OCI-LY7 (cell line): ENCODE data around the gene SP100. TPM values are rescaled to one million over a fixed set of nuclear protein-coding genes. Genes with fewer than 3 reads are reported as not detected.
A peak's percentile ranks its signal among the peaks of the same experiment; 100 is the strongest.

ENCODE experiments used
- BruUV-seq: library from RNA; stranded (reverse); fragments of 400-500 nt; replicated peaks from 2 replicates; lab custom pipeline; 2021; lab: Mats Ljungman, UMichigan
- CTCF ChIA-PET: fragments of 300-600 bp; sonication (Branson Sonifier 250); formaldehyde crosslinking; loops from one replicate; lab custom pipeline; 2022; ENCODE audit warnings: antibody characterized with exemption; ENCODE audit not compliant: unreplicated experiment; lab: Charles Lee
- POLR2A ChIA-PET: fragments of 300-600 bp; sonication (Branson Sonifier 250); formaldehyde crosslinking; loops from one replicate; lab custom pipeline; 2022; ENCODE audit warnings: antibody characterized with exemption; lab: Charles Lee
- DNase-seq: peaks from one replicate; pipeline ENCODE4 v3.0.0-alpha.2; 2015; ENCODE audit warnings: low spot score
- H2AFZ ChIP-seq: fragments of 200-600 bp; sonication (generic), shearing (Covaris generic); 2 replicates; pipeline ENCODE4 v1.6.1; 2014; ENCODE audit warnings: mild to moderate bottlenecking, antibody characterized with exemption, low read length, moderate library complexity
- H3K27ac ChIP-seq: fragments of 200-600 bp; sonication (generic); 2 replicates; pipeline ENCODE4 v1.5.1; 2014; ENCODE audit warnings: mixed run types, low read depth, mild to moderate bottlenecking, moderate library complexity, low read length, inconsistent platforms; ENCODE audit not compliant: poor library complexity, severe bottlenecking
- H3K36me3 ChIP-seq: fragments of 200-600 bp; sonication (generic); 2 replicates; pipeline ENCODE4 v1.6.1; 2014; ENCODE audit warnings: mild to moderate bottlenecking, antibody characterized with exemption, low read length, moderate library complexity, mixed read lengths; ENCODE audit not compliant: insufficient read depth
- H3K4me1 ChIP-seq: fragments of 200-600 bp; sonication (generic); 2 replicates; pipeline ENCODE4 v1.5.1; 2014; ENCODE audit warnings: mild to moderate bottlenecking, low read length; ENCODE audit not compliant: insufficient read depth, poor library complexity, severe bottlenecking
- H3K4me2 ChIP-seq: fragments of 200-600 bp; sonication (generic); 2 replicates; pipeline ENCODE4 v1.6.1; 2014; ENCODE audit warnings: mild to moderate bottlenecking, low read length
- H3K4me3 ChIP-seq: fragments of 200-600 bp; sonication (generic); 2 replicates; pipeline ENCODE4 v1.5.1; 2014; ENCODE audit warnings: mild to moderate bottlenecking, low read depth, low read length; ENCODE audit not compliant: poor library complexity, severe bottlenecking
- H3K79me2 ChIP-seq: fragments of 200-600 bp; sonication (generic); 2 replicates; pipeline ENCODE4 v1.6.1; 2016; ENCODE audit warnings: low read depth, mild to moderate bottlenecking, low read length, moderate library complexity, mixed read lengths; ENCODE audit not compliant: insufficient read depth
- H3K9me2 ChIP-seq: fragments of 200-600 bp; sonication (generic); 2 replicates; pipeline ENCODE4 v1.6.1; 2016; ENCODE audit warnings: mild to moderate bottlenecking, low read length, mixed read lengths; ENCODE audit not compliant: insufficient read depth
- H3K9me3 ChIP-seq: fragments of 200-600 bp; sonication (generic); 2 replicates; pipeline ENCODE4 v1.6.1; 2014; ENCODE audit warnings: mild to moderate bottlenecking, mixed run types, low read length, mixed read lengths
- H4K20me1 ChIP-seq: fragments of 200-600 bp; sonication (generic); 2 replicates; pipeline ENCODE4 v1.6.1; 2014; ENCODE audit warnings: mild to moderate bottlenecking, antibody characterized with exemption, low read length, moderate library complexity, mixed read lengths; ENCODE audit not compliant: insufficient read depth
- EZH2phosphoT487 ChIP-seq: fragments of 200-600 bp; sonication (generic); IDR thresholded peaks from 2 replicates; pipeline ENCODE4 v1.6.1; 2018; ENCODE audit warnings: low read depth, borderline replicate concordance, mild to moderate bottlenecking, mixed run types, antibody characterized with exemption, low read length, moderate library complexity, mixed read lengths
- intact Hi-C: fragments of 100-400 bp; cut with micrococcal nuclease; formaldehyde crosslinking; loops from one replicate; pipeline ENCODE4 v1.10.0; 2022; ENCODE audit not compliant: unreplicated experiment
- total RNA-seq, 2 experiments: library from RNA; depleted of rRNA in 1 of 2; stranded (reverse); fragments of >200 nt in 1 of 2; shearing (Covaris generic) in 1 of 2; gene quantifications; 2 replicates each; pipeline ENCODE4 v1.2.3, GENCODE V29; 2014 to 2022
- TF ChIP-seq, protein P1 (sequence below): fragments of 200-600 bp; sonication (generic); conservative IDR thresholded peaks from 2 replicates; pipeline ENCODE4 v1.5.1; 2014; ENCODE audit warnings: mild to moderate bottlenecking, antibody characterized with exemption, low read length, moderate library complexity, mixed read lengths

The SP100 gene
- total RNA-seq, 2 experiments from 2014 or later: 44.6 to 54.5 TPM

DNA sequence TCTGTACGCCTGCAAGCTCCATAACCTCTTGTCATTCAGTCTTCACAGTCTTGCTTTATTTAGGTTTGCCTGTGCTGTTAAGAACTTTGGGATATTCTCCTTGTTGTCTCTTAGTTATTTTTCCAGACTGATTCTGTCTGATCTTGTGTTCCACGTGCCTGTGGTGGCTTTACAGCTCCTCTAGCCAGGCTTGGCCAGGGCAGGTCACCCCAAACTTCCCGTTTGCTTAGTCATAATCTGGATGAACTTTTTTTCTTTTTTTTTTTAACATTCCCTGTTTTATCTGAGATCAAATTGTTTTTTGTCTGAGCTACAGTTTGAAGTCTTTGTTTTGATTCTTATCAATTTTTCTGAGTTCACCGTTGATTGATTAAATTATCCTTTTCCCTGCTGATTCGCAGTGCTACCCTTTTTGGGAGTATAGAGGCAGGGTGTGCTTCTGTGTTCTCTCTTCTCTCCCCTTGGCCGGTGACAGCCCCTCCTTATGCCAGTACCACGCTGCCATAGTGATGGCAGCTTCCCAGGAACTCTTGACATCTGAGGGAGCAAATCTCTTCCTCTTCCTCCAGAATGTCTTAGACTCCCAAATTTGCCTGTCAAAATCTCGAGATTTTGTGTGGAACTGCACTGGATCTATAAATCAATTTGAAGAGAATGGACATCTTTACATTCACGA is 2.5 kb downstream of the SP100 start:
- Histone ChIP-seq H3K27ac (no peak overlapping the region), H3K9me2 (no peaks in the 10 kb centered on the region), H3K4me3 (peak overlapping the region; percentile 72), H3K4me2 (peak overlapping the region; percentile 83), H2AFZ (peak overlapping the region; percentile 49; the same call in 1 of the 2 replicates), H3K79me2 (peaks cover 60% of the 10 kb centered on the region), H3K4me1 (peaks cover 33% of the 10 kb centered on the region), H3K36me3 (peaks cover 14% of the 10 kb centered on the region), H4K20me1 (peaks cover 5% of the 10 kb centered on the region; the same call in 1 of the 2 replicates), H3K9me3 (no peaks in the 10 kb centered on the region)
- ChIA-PET POLR2A (interaction anchor here (1.1 to 3.5 kb wide), 8 partner anchors 9 to 216 kb away, joined by 3 to 16 read pairs (median 5); no protein-coding TSS in a partner anchor), CTCF (interaction anchor here (2.0 kb wide), 1 partner anchor 9 kb away, joined by 5 read pairs; no protein-coding TSS in a partner anchor)
- TF ChIP-seq EZH2phosphoT487: no peak
- TF ChIP-seq, protein P1, sequence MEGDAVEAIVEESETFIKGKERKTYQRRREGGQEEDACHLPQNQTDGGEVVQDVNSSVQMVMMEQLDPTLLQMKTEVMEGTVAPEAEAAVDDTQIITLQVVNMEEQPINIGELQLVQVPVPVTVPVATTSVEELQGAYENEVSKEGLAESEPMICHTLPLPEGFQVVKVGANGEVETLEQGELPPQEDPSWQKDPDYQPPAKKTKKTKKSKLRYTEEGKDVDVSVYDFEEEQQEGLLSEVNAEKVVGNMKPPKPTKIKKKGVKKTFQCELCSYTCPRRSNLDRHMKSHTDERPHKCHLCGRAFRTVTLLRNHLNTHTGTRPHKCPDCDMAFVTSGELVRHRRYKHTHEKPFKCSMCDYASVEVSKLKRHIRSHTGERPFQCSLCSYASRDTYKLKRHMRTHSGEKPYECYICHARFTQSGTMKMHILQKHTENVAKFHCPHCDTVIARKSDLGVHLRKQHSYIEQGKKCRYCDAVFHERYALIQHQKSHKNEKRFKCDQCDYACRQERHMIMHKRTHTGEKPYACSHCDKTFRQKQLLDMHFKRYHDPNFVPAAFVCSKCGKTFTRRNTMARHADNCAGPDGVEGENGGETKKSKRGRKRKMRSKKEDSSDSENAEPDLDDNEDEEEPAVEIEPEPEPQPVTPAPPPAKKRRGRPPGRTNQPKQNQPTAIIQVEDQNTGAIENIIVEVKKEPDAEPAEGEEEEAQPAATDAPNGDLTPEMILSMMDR: no peak
- no TSS peak for BruUV-seq
- DNase-seq: no peak
- intact Hi-C loops: loop anchor here (5.0 kb wide), 2 partner anchors 91 to 191 kb away; partner anchors contain the start of genes SP140 and SP140L

DNA sequence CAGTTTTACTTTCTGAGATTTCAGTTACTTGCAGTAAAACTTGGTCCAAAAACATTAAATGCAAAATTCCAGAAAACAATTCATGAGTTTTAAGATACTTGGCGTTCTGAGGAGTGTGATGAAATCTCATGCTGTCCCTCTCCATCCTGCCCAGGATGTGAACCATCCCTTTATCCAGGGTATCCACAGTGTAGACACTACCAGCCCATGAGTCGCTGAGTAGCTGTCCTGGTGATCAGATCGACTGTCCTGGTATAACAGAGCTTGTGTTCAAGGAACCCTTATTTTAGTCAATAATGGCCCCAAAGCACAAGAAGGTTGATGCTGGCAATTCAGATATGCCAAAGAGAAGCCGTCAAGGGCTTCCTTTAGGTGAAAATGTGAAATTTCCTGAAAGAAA is 3.2 kb downstream of the SP100 start:
- no peak for DNase-seq
- peak overlapping the region; percentile 72 for H3K4me3 ChIP-seq
- intact Hi-C loops: loop anchor here (5.0 kb wide), 2 partner anchors 92 to 192 kb away; partner anchors contain the start of genes SP140 and SP140L
- H3K4me1 ChIP-seq: peaks cover 26% of the 10 kb centered on the region
- POLR2A ChIA-PET: no interaction called here
- peaks cover 66% of the 10 kb centered on the region for H3K79me2 ChIP-seq
- no peaks in the 10 kb centered on the region for H3K9me3 ChIP-seq
- TF ChIP-seq, protein P1: no peak
- TF ChIP-seq EZH2phosphoT487: no peak
- H3K36me3 ChIP-seq: peaks cover 21% of the 10 kb centered on the region
- H3K27ac ChIP-seq: no peak overlapping the region
- peak overlapping the region; percentile 83 for H3K4me2 ChIP-seq
- CTCF ChIA-PET: interaction anchor here (0.9 kb wide), 1 partner anchor 196 kb away, joined by 3 read pairs; no protein-coding TSS in a partner anchor
- H3K9me2 ChIP-seq: no peaks in the 10 kb centered on the region
- peaks cover 5% of the 10 kb centered on the region; the same call in 1 of the 2 replicates for H4K20me1 ChIP-seq
- peak overlapping the region; percentile 49; the same call in 1 of the 2 replicates for H2AFZ ChIP-seq
- BruUV-seq: no TSS peak

DNA sequence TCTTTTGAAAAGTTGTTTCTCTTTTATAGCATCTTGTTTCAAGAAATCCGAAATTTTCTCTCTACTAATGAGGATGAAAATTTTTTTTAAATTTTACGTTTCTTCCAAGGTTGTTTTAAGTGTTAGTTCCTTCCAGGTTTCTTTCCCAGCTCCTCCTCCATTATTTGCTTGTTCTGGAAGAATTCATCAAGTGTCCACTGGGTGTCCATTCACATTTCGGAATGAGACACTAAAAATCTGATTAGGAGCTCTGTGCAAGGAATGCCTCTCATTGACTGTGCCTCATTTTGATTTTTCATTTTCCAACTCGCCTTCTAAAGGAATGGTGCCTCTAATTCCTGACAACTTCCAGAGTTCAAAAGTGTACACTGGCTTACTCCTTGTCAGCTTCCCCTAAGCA is 6.1 kb downstream of the SP100 start:
- TF ChIP-seq, protein P1: no peak
- TF ChIP-seq EZH2phosphoT487: no peak
- BruUV-seq: no TSS peak
- ChIA-PET CTCF (no interaction called here), POLR2A (interaction anchor here (0.6 to 0.7 kb wide), 2 partner anchors 14 to 200 kb away, joined by 3 to 4 read pairs; no protein-coding TSS in a partner anchor)
- DNase-seq: no peak
- H3K4me1 ChIP-seq: peaks cover 18% of the 10 kb centered on the region
- no peaks in the 10 kb centered on the region for H3K9me3 ChIP-seq
- peaks cover 40% of the 10 kb centered on the region for H3K36me3 ChIP-seq
- H3K27ac ChIP-seq: no peak overlapping the region
- no peak overlapping the region for H3K4me2 ChIP-seq
- H3K79me2 ChIP-seq: peaks cover 70% of the 10 kb centered on the region
- H4K20me1 ChIP-seq: peaks cover 5% of the 10 kb centered on the region; the same call in 1 of the 2 replicates
- no peaks in the 10 kb centered on the region for H3K9me2 ChIP-seq
- intact Hi-C loops: no loop called here
- H2AFZ ChIP-seq: no peak overlapping the region
- no peak overlapping the region for H3K4me3 ChIP-seq
